Inflammatory macrophage treated with lipopolysaccharide for 1 hour (primary cell): ENCODE measurements around the gene CEACAM4.
"Not testable (repeated sequence)": the region's sequence is repeated elsewhere in the genome, so short reads cannot be mapped to it uniquely, and the experiment has no call there.

Experiments
- DNase-seq, 2 donors: peaks; one replicate each; pipeline ENCODE4 v3.0.0-alpha.2; 2020 to 2022

Gene CEACAM4

DNA sequence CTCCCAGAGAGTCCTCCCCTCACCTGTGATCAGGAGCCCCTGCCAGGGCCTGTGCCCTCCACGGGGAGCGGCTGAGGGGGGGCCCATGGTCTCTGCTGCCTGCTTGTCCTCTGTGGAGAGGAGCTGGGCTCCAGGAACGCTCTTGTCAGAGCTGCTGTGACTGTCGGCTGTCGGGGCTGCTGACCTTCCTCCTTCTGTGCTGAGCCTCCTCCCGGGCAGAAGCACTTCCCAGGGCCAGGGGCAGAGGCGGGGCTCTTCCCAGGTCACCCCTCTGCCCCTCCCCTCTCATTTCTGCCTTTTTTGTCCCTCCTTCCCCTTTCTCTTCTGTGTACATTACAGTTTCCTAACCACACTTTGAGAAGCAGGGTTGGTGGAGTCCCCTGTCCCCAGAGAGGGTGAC is at the start of gene CEACAM4:
TSS of gene CEACAM4 (minus strand) at position 198 of the 400 bp plus-strand sequence. CDS start at position 87, 111 bp downstream.
- DNase-seq, result peak; percentile 35 to 64

DNA sequence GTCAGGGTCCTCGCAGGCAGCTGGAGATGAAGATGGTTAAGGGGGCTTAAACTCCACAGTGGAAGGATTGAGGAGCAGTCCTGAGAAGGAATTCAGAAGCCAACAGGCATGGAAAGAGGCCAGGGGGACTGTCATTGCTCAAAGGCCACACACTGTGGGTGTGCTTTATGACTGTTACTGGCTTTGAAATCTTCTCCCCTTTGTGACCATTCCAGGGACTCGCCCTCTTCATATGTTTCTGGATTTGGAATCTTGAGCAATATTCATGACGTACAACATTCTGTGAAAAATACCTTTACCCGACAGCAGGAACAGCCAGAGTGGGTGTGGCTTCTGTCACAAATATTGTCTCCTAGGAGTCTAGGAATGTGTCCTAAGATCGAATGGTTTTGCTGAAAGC is 44.6 kb upstream of the CEACAM4 start:
- DNase-seq, result no peak

DNA sequence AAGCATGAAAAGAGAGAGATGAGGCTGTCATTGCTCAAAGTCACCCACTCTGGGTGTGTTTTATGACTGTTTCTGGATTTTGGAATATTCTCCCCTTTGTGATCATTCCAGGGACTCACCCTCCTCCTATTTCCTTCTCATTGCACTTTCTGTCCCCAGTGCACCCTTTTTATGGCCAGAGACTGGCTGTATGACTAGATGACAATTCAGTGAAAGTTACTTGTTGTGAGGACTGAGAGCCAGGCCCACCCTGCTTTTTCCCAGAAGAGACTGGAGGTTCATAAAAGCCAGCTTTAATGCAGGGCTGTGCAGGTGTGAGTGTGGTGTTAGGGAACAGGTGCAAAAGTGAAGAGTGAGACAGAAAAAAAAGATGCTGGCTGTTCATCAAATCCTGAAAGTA is 43.9 kb upstream of the CEACAM4 start:
- no peak for DNase-seq

DNA sequence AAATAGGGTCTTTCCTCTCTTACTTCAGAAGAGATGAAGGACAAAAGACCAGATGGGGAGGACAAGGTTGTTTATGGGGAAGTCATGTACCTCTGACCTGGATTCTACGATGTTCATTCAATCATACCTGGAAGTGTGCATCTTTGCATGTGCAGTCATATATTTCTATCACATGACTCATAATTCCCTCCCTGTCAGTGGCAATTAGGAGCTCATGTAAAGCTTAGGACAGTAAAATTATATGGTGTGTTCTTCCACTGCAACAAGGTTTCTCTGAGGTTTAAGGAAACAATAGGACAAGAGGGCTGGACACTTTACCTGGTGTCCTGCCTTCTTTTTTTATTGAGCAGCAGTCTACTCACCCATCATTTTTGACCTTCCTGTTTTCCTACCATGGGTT is 41.4 kb upstream of the CEACAM4 start:
- no peak for DNase-seq

DNA sequence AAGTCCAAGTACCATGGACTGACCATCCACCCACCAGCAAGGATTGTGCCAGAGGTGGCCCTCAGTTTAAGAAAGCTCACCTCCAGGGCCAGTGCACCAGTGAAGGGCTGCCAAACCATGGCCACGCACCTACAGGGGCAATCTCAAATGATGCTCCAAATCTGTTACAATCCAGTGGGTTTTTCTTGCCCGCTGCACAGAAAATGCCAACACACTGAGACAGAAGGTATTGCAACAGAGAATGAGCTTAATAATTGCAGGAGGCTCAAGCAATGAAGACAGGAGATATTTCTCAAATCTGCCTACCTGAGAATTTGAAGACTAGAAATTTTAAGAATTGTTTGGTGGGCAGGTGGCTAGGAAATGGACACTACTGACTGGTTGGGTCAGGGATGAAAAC is 39.2 kb upstream of the CEACAM4 start:
- no peak for DNase-seq

DNA sequence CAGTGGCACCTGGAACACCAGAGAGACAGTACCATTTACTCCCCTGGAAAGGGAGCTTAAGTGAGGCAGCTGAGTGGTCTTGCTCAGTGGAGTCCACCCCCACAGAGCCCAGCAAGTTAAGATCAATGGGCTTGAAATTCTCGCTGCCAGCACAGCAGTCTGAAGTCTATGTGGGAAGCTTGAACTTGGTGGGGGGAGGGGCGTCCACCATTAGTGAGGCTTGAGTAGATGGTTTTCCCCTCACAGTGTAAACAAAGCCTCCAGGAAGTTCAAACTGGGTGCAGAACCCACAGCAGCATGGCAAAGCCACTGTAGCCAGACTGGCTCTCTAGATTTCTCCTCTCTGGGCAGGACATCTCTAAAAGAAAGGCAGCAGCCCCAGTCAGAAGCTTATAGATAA is 30.3 kb upstream of the CEACAM4 start:
- no peak for DNase-seq

DNA sequence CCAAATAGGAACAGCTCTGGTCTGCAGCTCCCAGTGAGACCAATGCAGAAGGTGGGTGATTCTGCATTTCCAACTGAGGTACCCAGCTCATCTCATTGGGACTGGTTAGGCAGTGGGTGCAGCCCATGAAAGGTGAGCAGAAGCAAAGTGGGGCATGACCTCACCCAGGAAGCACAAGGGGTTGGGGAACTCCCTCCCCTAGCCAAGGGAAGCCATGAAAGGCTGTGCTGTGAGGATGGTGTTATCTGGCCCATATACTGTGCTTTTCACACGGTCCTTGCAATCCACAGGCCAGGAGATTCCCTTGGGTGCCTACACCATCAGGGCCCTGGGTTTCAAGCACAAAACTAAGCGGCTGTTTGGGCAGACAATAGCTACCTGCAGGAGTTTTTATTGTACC is 29.9 kb upstream of the CEACAM4 start:
- not testable (repeated sequence) for DNase-seq

DNA sequence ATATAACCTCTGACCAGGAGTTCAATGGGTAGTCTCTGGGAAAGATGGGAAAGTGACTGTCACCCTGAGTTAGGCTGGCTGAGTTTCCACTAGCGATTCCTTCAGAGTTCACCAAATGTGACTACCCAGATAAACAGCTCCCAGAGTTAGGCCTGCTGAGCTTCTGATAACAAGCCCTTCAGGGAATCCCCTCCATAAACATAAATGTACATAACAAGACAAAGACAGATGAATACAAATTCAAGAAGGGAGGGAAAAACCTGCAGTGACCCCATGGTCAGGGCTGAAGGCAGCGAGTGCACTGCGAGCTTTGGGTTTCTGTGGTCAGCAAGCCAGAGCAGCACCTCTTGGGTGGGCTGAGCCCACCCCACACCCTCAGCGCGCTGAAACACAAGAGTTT is 25.4 kb upstream of the CEACAM4 start:
- DNase-seq, result no peak

DNA sequence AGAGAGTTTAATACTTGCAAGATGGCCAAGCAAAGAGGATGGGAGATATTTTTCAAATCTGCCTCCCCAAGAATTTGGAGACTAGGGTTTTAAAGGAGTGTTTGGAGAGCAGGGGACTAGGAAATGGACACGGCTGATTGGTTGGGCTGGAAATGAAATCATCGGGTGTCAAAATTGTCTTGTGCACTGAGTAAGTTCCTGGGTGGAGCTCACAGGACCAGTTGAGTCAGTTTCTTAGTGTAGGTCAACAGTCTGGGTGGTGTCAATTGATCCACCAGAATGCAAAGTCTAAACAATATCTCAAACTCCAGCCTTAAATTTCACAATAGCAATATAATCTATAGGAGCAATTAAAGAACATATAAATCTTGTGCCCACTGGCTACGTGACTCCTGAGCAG is 23.0 kb upstream of the CEACAM4 start:
- DNase-seq, result no peak

DNA sequence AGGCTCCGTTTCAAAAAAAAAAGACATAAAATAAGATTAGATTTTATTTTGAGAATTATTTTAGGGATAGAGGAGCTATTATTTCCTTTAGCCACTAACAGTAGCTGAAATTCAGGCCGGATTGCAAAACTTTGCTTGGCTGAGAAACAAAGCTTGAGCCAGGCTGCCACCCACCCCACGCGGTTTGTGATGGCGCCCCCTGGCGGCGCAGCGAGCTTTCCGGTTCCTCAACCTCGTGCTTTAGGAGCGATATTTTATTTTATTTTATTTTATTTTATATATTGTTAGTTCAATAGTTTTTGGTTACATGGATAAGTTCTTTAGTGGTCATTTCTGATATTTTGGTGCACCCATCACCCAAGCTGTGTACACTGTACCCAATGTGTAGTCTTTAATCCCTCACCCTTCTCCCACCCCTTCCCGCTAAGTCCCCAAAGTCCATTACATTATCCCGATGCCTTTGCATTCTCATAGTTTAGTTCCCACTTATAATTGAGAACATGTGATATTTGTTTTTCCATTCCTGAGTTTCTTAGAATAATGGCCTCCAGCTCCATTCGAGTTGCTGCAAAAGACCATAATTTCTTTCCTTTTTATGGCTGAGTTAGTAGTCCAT is 19.8 kb upstream of the CEACAM4 start:
- peak; percentile 33 to 80 for DNase-seq

DNA sequence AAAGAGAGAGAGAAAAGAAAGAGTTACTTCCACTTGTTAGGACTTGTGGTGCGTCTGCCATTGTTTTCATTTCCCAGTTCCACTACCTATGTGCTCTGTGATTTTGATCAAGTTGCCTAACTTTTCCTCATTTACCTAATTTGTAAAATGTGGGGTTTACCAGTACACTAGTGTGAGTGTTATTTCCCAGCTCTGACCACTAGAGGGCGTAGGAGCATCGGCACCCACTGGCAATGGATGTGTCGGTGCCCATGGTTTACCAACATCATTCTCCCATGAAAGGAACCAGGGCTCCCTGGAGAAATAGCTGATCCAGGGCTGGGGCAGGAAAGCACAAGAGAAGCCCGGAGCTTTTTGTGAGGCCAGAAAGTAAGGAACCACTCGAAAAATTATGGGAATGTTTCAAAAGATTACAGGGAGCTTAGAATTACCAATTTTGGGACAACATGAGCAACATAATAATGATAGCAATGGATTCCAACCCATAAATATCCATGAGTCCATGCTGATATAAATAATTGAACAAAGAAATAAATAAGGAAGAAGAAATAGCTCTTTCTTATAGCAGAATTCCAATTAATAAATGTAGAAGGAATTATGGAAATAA is 15.1 kb upstream of the CEACAM4 start:
- DNase-seq, result peak; percentile 37 to 95

DNA sequence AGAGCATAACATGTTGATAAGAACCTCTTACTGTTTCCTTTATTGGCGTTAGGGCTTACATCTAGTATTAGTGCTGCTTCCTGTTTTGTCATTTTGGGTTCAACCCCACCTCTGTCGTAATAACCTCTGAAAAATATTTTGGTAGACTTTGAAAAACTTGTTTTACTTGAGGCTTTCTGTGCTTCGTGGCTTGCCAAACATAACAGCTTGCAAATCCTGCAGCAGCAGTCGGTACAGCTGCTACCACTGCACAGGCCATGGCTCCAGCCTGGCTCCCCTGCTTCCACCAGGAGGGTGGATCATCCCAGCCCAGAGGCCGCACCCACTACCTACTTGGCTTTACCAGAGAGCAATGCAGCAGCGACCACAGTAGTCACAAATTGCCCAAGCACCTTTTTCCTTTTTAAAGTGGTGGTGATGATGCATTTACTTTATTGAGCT is 11.8 kb upstream of the CEACAM4 start:
- peak in 1 of 2 donors; percentile 29 for DNase-seq

DNA sequence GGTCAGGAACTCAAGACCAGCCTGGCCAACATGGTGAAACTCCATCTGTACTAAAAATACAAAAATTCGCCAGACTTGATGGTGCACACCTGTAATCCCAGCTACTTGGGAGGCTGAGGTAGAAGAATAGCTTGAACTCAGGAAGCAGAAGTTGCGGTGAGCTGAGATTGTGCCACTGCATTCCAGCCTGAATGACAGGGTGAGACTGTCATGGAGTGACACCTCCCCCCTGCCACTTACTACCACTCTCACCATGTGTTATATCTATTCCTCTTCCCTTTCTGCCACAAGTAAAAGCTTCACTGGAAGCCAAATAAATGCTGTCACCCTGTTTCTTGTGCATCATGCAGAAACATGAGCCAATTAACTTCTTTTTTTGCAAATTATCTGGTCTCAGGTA is 10.6 kb upstream of the CEACAM4 start:
- peak; percentile 25 to 31 for DNase-seq

DNA sequence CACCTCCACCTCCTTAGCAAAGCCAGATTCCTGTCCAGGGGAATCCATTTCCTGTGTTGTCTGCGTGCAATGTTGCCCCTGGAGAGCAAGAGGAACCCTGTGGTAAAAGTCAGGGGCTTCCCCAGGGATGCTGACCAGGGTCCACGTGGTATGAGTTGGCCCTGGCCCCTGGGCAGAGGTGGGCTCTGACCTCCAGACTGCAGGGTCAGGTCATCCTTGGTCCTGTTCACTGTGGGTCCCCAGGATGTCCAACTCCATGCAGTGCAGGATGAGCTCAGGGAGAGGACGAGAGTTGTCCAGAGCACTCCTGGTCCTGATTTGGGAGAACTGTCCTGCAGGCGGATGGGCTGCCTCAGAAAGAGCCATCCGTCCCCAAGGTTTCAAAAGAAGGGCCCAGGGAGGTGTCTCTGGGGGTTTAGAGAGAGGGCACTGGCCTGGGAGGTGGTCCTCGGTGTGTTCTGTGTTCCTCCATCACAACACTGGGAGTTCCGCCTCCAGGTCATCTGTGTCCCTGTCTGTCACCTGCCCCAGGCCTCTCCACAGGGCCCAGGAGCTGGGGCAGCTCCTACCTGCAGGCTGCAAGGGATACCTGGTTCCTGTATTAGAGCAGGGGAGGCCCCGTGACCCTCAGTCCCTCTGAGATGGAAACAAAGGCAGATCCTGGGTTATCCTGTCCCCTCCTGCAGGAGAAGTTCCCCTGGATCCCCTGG is 1.2 kb upstream of the CEACAM4 start:
- DNase-seq, result no peak

DNA sequence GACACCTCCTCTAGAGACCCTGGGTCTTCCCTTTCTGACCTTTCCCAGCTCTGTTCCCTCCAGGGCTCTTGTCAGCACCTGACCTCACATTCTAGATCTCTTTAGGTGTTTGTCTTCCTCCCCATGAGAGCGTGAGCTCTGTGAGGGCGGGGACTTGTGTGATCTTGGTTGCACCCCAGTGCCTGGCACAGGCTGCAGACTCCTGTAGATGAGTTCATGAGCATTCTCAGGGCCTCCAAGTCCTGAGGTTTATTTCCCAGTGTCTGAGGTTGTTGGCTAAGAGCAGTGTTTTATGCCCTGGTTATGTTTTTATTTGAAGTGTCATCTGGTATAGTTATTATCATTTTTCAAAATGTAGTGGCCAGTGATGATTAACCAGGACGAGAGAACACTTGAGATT is 596 bp downstream of the CEACAM4 start:
- no peak for DNase-seq

DNA sequence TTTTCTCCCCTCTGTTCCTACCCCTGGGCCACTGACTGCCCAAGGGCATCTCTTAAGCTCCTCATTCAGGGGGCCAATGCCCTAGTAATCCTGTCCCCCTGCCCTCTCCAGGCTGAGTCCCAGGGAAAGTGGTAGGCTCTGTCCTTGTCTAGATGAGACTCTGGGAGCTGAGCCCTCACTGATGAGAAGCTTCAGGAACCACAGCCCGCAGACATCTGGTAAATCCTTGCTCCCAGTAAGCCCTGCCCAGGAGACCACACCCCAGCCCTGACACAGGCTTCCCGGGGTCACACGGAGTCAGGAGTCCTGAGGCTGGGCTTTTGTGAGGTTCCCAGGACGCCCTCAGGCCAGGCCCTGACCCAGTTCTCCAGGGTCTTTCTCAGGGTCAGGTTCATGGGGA is 1.9 kb downstream of the CEACAM4 start:
- DNase-seq, result no peak

DNA sequence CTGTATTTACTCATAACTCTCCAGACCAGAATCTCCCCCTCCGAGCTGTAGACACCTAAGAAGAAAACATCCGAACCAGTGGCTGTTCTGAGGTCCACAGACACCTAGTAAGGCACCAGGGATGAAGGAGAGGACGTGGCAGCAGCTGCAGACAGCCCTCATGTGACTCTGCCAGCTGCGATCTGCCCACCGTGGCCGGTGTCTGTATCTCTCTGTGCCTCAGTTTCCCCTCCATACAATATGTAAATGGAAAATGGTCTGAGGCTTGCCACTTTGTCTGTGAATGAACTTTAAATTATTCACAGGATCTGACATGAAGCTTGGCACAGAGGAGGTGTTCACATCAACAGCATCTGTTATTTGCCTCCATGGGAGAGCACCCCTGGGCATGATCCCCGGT is 2.4 kb downstream of the CEACAM4 start:
- DNase-seq, result no peak

DNA sequence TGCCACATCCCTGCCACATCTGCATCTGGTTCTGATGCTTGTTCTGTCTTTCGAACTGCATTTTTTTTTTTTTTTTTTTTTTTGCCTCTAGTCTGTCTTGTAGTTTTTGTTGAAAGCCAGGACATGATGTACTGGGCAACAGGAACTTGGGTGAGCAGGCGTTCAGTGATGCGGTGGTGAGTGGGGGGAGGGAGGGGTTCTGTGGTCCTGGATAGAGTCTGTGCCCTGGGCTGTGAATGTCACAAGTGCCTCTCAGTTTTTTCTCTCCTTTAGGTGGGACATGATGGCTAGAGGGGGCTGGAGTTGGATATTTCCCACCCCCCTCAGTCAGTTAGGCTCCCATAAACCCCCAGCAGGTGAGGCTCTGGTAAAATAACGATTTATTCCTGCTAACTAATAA is 3.5 kb downstream of the CEACAM4 start:
- no peak for DNase-seq

DNA sequence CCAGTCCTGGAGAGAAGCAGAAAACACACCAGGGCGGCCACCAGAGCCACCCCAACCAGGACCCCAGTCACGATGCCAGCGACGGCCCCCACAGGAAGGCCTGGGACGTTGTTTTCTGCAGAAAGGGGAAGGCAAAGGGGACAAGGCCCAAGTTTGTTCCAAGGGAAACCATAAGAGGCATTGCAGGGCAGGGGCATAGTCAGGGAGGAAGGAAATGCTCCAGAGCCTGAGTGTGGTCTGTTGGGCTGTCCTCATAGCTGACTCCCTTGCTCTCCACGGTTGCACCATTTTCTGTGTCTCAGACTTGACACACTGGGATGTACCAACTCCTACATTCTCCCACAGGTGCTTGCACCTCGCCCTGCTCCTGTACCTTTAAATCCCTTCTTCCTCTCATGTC is 5.2 kb downstream of the CEACAM4 start:
- DNase-seq, result peak; percentile 43 to 52

DNA sequence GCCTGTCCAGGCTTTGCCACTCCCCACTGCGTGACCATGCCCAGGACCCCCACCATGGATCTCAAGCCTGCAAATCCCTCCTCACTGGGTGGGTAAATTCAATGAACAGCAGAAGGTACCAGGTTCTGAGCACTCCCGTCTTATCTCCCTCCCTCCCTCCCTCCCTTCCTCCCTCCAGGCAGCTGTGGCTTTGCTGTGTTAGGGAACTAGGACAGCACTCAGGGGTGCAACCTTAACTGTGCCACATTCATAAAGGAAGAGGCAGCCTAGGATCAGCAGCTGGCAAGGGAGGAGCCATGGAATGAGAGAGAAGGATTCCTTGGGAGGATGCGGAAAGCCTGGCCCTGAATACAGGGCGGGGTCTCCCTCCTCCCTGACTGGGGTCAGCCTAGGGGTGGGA is 5.6 kb downstream of the CEACAM4 start:
- DNase-seq, result no peak

DNA sequence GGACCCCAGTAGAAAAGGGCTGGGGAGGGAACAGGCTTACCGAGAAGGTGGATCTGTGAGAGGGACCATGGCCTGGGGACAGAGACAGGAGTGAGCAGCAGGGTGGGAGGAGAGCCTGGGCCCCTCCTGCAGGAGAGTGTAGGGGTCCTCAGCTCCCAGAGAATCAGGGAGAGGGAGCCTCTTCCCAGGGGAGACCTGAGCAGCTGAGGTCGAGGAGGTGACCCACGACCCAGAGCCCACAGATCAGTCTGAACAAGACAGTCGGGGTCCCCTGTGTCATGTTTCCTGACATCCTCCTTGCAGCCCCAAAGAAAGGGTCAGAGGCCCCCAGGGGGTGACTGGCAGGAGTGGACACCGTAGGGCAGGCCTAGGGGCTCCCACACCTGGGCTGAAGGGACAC is 6.7 kb downstream of the CEACAM4 start:
- no peak for DNase-seq

DNA sequence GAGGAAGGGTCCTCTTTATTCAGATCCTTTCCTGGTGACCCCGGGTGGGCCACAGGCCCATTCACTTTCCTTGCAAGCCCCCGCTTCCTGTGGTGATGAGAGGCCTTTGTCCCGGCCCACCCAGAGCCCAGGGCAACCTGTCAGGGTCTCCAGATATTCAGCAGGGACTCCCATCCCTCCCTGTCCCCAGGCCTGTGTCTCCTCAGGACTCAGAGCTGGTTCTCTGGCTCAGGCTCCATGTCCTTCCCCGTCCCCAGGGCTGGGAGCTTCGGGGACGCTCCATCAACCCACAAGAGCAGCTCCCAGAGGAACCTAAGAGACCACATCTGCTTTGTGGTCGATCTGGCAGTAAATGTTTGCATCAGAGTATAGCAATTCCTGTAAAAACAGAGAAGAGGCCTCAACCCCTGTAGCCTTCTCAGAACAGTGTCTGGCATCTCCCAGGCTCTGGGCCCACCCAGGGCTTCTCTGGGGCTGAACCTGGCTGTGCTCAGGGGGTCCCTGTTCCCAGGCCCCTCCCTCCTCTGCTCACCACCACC is 7.8 kb downstream of the CEACAM4 start:
- peak; percentile 35 to 43 for DNase-seq

DNA sequence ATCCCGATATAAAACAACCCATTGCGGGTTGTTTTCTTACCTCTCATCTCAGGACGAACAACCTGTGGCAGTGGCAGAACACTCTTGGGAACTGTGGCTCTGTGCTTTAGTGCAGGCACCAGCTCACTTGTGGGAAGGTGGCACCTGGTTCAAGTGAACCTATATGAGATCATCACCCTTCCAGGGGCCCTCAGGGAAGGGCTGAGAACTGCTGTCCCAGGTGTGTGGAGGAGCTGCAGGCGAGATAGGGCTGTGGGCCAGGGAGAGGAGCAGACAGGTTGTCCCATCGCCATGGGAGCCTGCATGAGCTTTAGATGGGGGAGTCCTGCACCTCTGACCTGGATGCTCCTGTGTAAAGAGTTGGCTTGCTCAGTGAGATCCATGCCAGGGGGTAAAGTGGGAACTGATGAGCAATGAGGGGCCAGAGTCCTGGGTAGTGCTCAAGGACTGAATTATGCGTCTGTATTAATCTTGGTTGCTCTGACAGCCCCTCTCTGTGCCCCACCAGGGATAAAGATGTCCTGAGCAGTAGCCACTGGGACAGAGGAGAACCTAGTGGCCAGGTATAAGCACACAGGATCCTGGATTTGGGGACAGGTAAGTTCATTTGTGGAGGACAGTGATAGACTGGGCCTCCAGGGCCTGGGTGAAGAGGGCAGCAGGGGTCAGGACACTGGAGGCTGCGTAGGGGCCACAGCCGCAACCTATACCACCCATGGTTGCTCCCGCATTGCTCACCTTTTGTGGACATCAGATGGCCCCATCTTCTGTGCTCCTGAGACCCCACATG is 8.7 kb downstream of the CEACAM4 start:
- DNase-seq, result no peak
